Neural cell (in vitro differentiated cells): ENCODE data around the gene ROCK2. TPM values are rescaled to one million over a fixed set of nuclear protein-coding genes. Genes with fewer than 3 reads are reported as not detected.

Experiments used
- H2AFZ ChIP-seq: fragments of 200-600, 300-800 bp; sonication (generic), shearing (Covaris generic); 2 replicates; pipeline ENCODE4 v1.6.0; 2014; ENCODE audit warnings: low read depth, mild to moderate bottlenecking, antibody characterized with exemption, low read length, moderate library complexity
- H3F3A ChIP-seq: fragments of 200-600 bp; shearing (Covaris generic); 2 replicates; pipeline ENCODE4 v1.6.1; 2016; ENCODE audit warnings: mild to moderate bottlenecking, moderate library complexity, mixed read lengths, antibody characterized with exemption, low read length; ENCODE audit not compliant: insufficient read depth, poor library complexity, severe bottlenecking
- H3K27ac ChIP-seq: fragments of 200-600, 300-800 bp; sonication (generic), shearing (Covaris generic); 2 replicates; pipeline ENCODE4 v1.5.1; 2014; ENCODE audit warnings: mild to moderate bottlenecking, low read length, moderate library complexity
- H3K27me3 ChIP-seq: fragments of 300-800, 200-600 bp; sonication (generic), shearing (Covaris generic); 2 replicates; pipeline ENCODE4 v1.6.0; 2014; ENCODE audit warnings: mild to moderate bottlenecking, low read depth, low read length, moderate library complexity; ENCODE audit not compliant: insufficient read depth
- H3K36me3 ChIP-seq: fragments of 300-800, 200-600 bp; sonication (generic), shearing (Covaris generic); 2 replicates; pipeline ENCODE4 v1.5.1; 2014; ENCODE audit warnings: mild to moderate bottlenecking, antibody characterized with exemption, low read length, moderate library complexity; ENCODE audit not compliant: insufficient read depth
- H3K4me2 ChIP-seq: fragments of 300-800, 200-600 bp; sonication (generic), shearing (Covaris generic); 2 replicates; pipeline ENCODE4 v1.6.0; 2014; ENCODE audit warnings: mild to moderate bottlenecking, low read length
- H3K4me3 ChIP-seq: fragments of 300-800, 200-600 bp; sonication (generic), shearing (Covaris generic); 2 replicates; pipeline ENCODE4 v1.5.1; 2014; ENCODE audit warnings: mild to moderate bottlenecking, low read length, moderate library complexity
- H3K79me2 ChIP-seq: fragments of 200-600 bp; shearing (Covaris generic); replicated peaks from 2 replicates; pipeline ENCODE4 v1.6.0; 2014; ENCODE audit warnings: mild to moderate bottlenecking, low read length, moderate library complexity; ENCODE audit not compliant: insufficient read depth
- H3K9ac ChIP-seq: fragments of 300-800, 200-600 bp; sonication (generic), shearing (Covaris generic); 2 replicates; pipeline ENCODE4 v1.6.1; 2016; ENCODE audit warnings: mild to moderate bottlenecking, low read length, mixed read lengths
- H3K9me2 ChIP-seq: fragments of 200-600 bp; shearing (Covaris generic); 2 replicates; pipeline ENCODE4 v1.6.1; 2016; ENCODE audit warnings: mild to moderate bottlenecking, low read length, mixed read lengths; ENCODE audit not compliant: insufficient read depth
- H3K9me3 ChIP-seq: fragments of 200-600, 300-800 bp; sonication (generic), shearing (Covaris generic); 2 replicates; pipeline ENCODE4 v1.6.1; 2016; ENCODE audit warnings: mild to moderate bottlenecking, mixed run types, low read length, moderate library complexity, mixed read lengths
- H4K20me1 ChIP-seq: fragments of 200-600 bp; shearing (Covaris generic); 2 replicates; pipeline ENCODE4 v1.6.1; 2016; ENCODE audit warnings: mild to moderate bottlenecking, mixed run types; ENCODE audit not compliant: insufficient read depth
- EP300 ChIP-seq: fragments of 450-650 bp; conservative IDR thresholded peaks from 2 replicates; pipeline ENCODE4 v1.6.1; 2014; ENCODE audit warnings: antibody characterized with exemption, mild to moderate bottlenecking, moderate library complexity; ENCODE audit not compliant: poor library complexity, severe bottlenecking
- EZH2 ChIP-seq: fragments of 200-600, 300-800 bp; shearing (Covaris generic), sonication (generic); IDR thresholded peaks from 2 replicates; pipeline ENCODE4 v1.6.1; 2014; ENCODE audit warnings: antibody characterized with exemption, low read length, borderline replicate concordance, mild to moderate bottlenecking; ENCODE audit not compliant: insufficient read depth, poor library complexity, severe bottlenecking
- MXI1 ChIP-seq: fragments of 450-650 bp; conservative IDR thresholded peaks from 2 replicates; pipeline ENCODE4 v1.6.1; 2014; ENCODE audit warnings: antibody characterized with exemption, mild to moderate bottlenecking; ENCODE audit not compliant: poor library complexity, severe bottlenecking
- POLR2AphosphoS5 ChIP-seq: IDR thresholded peaks from 2 replicates; pipeline ENCODE4 v1.6.1; 2012
- RAD21 ChIP-seq: fragments of 450-650 bp; conservative IDR thresholded peaks from 2 replicates; pipeline ENCODE4 v1.6.1; 2014; ENCODE audit warnings: antibody characterized with exemption, mild to moderate bottlenecking, moderate library complexity
- SMC3 ChIP-seq: fragments of 450-650 bp; conservative IDR thresholded peaks from 2 replicates; pipeline ENCODE4 v1.6.1; 2014; ENCODE audit warnings: antibody characterized with exemption, mild to moderate bottlenecking, moderate library complexity; ENCODE audit not compliant: poor library complexity
- TAF1 ChIP-seq: IDR thresholded peaks from 2 replicates; pipeline ENCODE4 v1.6.1; 2012; ENCODE audit warnings: low read depth
- polyA plus RNA-seq: library from polyadenylated mRNA; depleted of rRNA; stranded (reverse); fragments of >200 nt; gene quantifications from 2 replicates; pipeline ENCODE4 v1.2.3, GENCODE V29; 2014
- TF ChIP-seq, protein P1 (sequence below): IDR thresholded peaks from 2 replicates; pipeline ENCODE4 v1.6.1; 2012; ENCODE audit warnings: borderline replicate concordance
- TF ChIP-seq, protein P2 (sequence below): fragments of 450-650 bp; IDR thresholded peaks from 2 replicates; pipeline ENCODE4 v1.5.1; 2014; ENCODE audit warnings: antibody characterized with exemption, mild to moderate bottlenecking, moderate library complexity; ENCODE audit not compliant: poor library complexity, severe bottlenecking

ROCK2 gene
- polyA plus RNA-seq, 1 donor from 2014 or later: 25.7 TPM

DNA sequence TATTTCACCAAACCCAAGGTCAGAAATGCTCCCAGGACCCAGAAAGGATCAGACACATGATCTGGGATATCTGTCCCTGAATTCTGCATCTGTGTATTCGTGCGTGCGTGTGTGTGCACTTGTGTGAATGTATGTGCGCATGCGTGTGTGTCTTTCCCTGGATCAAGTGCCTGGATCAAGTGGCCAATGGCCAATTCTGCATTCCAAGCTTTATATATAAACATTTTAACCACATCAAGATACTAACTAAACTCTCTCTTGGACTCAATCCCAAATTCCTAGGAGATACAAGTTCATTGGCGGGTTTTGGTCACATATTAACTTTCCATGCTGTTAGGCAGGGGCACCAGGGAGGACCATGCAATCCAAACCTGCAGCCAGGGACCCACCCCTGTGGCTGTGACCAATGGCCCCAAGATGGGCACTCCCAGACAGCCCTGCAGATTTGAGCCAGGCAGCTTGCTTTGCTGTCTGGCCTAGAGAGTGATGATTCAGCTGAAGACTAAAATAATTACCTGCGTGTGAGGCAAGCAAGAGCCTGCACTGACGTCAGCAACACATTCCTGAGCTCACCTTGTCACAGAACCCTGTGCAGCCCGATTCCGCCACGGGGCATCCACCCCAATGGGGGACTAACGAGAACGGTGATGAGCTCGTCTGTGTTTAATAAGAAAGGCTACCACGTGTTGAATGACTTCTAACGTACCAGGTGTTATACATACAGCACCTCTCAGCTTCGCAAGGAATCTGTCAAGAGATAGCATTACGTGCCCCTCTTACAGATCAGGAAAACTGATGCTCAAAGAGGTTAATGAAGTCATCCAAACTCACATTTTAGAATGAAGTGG, 45.3 kb upstream of the ROCK2 start:
- H3K4me2 ChIP-seq: no peak overlapping the region
- no peaks in the 10 kb centered on the region for H3K9me3 ChIP-seq
- no peaks in the 10 kb centered on the region for H3K27me3 ChIP-seq
- no peak overlapping the region for H3K4me3 ChIP-seq
- no peaks in the 10 kb centered on the region for H3K36me3 ChIP-seq
- no peaks in the 10 kb centered on the region for H3K9me2 ChIP-seq
- no peaks in the 10 kb centered on the region for H3F3A ChIP-seq
- H3K27ac ChIP-seq: peak overlapping the region; percentile 94
- H2AFZ ChIP-seq: no peak overlapping the region
- H3K79me2 ChIP-seq: peaks cover 4% of the 10 kb centered on the region
- H3K9ac ChIP-seq: peak overlapping the region; percentile 65
- H4K20me1 ChIP-seq: no peaks in the 10 kb centered on the region
- TF ChIP-seq TAF1 (no peak), EP300 (no peak), RAD21 (no peak), POLR2AphosphoS5 (no peak), MXI1 (no peak), SMC3 (no peak)
- TF ChIP-seq, protein P1, sequence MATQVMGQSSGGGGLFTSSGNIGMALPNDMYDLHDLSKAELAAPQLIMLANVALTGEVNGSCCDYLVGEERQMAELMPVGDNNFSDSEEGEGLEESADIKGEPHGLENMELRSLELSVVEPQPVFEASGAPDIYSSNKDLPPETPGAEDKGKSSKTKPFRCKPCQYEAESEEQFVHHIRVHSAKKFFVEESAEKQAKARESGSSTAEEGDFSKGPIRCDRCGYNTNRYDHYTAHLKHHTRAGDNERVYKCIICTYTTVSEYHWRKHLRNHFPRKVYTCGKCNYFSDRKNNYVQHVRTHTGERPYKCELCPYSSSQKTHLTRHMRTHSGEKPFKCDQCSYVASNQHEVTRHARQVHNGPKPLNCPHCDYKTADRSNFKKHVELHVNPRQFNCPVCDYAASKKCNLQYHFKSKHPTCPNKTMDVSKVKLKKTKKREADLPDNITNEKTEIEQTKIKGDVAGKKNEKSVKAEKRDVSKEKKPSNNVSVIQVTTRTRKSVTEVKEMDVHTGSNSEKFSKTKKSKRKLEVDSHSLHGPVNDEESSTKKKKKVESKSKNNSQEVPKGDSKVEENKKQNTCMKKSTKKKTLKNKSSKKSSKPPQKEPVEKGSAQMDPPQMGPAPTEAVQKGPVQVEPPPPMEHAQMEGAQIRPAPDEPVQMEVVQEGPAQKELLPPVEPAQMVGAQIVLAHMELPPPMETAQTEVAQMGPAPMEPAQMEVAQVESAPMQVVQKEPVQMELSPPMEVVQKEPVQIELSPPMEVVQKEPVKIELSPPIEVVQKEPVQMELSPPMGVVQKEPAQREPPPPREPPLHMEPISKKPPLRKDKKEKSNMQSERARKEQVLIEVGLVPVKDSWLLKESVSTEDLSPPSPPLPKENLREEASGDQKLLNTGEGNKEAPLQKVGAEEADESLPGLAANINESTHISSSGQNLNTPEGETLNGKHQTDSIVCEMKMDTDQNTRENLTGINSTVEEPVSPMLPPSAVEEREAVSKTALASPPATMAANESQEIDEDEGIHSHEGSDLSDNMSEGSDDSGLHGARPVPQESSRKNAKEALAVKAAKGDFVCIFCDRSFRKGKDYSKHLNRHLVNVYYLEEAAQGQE: no peak

DNA sequence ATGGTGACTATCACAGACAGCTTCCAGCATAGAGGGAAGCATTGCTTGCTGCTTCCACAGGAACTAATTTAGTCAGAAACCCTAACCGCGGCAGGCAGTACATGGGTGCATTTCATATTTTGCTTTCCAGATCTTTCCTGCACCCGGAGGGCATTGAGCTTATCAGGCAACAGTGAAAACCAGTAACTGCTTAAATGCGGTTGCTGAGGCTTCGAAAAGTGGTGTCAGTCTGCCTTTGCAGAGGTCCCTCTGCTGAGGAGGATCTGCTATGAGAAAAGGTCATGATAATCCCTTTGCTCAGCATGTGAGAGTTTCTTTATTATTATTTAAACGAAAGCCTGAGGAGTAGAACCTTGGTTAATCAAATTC, 44.6 kb upstream of the ROCK2 start:
- no peaks in the 10 kb centered on the region for H3K36me3 ChIP-seq
- peak overlapping the region; percentile 94 for H3K27ac ChIP-seq
- H3K9me3 ChIP-seq: no peaks in the 10 kb centered on the region
- no peak overlapping the region for H3K9ac ChIP-seq
- H4K20me1 ChIP-seq: no peaks in the 10 kb centered on the region
- TF ChIP-seq EZH2 (no peak), SMC3 (no peak), MXI1 (no peak), TAF1 (no peak), POLR2AphosphoS5 (no peak), RAD21 (no peak), EP300 (no peak)
- TF ChIP-seq, protein P1: no peak
- TF ChIP-seq, protein P2, sequence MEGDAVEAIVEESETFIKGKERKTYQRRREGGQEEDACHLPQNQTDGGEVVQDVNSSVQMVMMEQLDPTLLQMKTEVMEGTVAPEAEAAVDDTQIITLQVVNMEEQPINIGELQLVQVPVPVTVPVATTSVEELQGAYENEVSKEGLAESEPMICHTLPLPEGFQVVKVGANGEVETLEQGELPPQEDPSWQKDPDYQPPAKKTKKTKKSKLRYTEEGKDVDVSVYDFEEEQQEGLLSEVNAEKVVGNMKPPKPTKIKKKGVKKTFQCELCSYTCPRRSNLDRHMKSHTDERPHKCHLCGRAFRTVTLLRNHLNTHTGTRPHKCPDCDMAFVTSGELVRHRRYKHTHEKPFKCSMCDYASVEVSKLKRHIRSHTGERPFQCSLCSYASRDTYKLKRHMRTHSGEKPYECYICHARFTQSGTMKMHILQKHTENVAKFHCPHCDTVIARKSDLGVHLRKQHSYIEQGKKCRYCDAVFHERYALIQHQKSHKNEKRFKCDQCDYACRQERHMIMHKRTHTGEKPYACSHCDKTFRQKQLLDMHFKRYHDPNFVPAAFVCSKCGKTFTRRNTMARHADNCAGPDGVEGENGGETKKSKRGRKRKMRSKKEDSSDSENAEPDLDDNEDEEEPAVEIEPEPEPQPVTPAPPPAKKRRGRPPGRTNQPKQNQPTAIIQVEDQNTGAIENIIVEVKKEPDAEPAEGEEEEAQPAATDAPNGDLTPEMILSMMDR: no peak
- H3K4me2 ChIP-seq: no peak overlapping the region
- no peaks in the 10 kb centered on the region for H3K27me3 ChIP-seq
- H3K9me2 ChIP-seq: no peaks in the 10 kb centered on the region
- H3F3A ChIP-seq: no peaks in the 10 kb centered on the region
- peaks cover 4% of the 10 kb centered on the region for H3K79me2 ChIP-seq
- H2AFZ ChIP-seq: peak overlapping the region; percentile 0
- no peak overlapping the region for H3K4me3 ChIP-seq
